Uterus (tissue), 2 donors: Measurements from ENCODE around the gene INS.

ENCODE experiments used
- CTCF ChIP-seq, 4 experiments: fragments of 200-600 bp in 2 of 4; fragments of 450-650 bp in 2 of 4; sonication (generic) in 2 of 4; IDR thresholded peaks; one replicate each; pipeline ENCODE4 v1.5.1; 2016 to 2019; ENCODE audit warnings: antibody characterized with exemption in 4 of 4, mild to moderate bottlenecking in 2 of 4, moderate library complexity in 1 of 4
- POLR2A ChIP-seq, 2 donors: fragments of 450-650 bp; IDR thresholded peaks; one replicate each; pipeline ENCODE4 v1.6.1; 2016; ENCODE audit warnings: antibody characterized with exemption in 2 of 2, mild to moderate bottlenecking in 1 of 2, moderate library complexity in 1 of 2

GRCh38 chr11:2142300-2142759 lies 18.7 kb downstream of the INS start:
- TF ChIP-seq POLR2A (IDR thresholded peaks at IDR 0.05) (no peak), CTCF (IDR thresholded peaks at IDR 0.05) (no peak)
